Mammary epithelial cell (primary cell): ENCODE measurements around the gene GRIN2B.

ENCODE experiments used
- CTCF ChIP-seq, 2 donors: IDR thresholded peaks in 1 of 2; conservative IDR thresholded peaks in 1 of 2; 2 replicates each; pipeline ENCODE4 v1.5.1; 2011 to 2012; ENCODE audit warnings: inconsistent platforms in 2 of 2, low read length in 2 of 2, mild to moderate bottlenecking in 2 of 2, control low read depth in 1 of 2, low read depth in 1 of 2; ENCODE audit not compliant: insufficient read depth in 1 of 2; ENCODE audit errors: extremely low read depth in 1 of 2
- EZH2 ChIP-seq: IDR thresholded peaks from 2 replicates; pipeline ENCODE4 v1.6.1; 2012; ENCODE audit warnings: low read length, inconsistent platforms, borderline replicate concordance

GRCh38 chr12:13952096-13952495 lies 29.3 kb downstream of the GRIN2B start:
- no peak for TF ChIP-seq CTCF (conservative IDR thresholded peaks at IDR 0.05 in 1 of 2, IDR thresholded peaks at IDR 0.05 in 1 of 2; ENCODE audit: extremely low read depth in 1 of 2, insufficient read depth in 1 of 2, low read depth in 1 of 2, low read length in 2 of 2)
- no peak for TF ChIP-seq EZH2
